H9 (cell line): Measurements from ENCODE around the gene CFAP298. TPM values are rescaled to one million over a fixed set of nuclear protein-coding genes. Genes with fewer than 3 reads are reported as not detected.
A peak's percentile ranks its signal among the peaks of the same experiment; 100 is the strongest.

Source experiments
- DNase-seq: peaks from one replicate; pipeline ENCODE4 v3.0.0-alpha.2; 2017
- H2AFZ ChIP-seq: one replicate; pipeline ENCODE4 v1.6.1; 2013; ENCODE audit warnings: mild to moderate bottlenecking, low read length, control low read depth, moderate library complexity
- H2AK5ac ChIP-seq: 2 replicates; pipeline ENCODE4 v1.6.1; 2013; ENCODE audit warnings: low read length, control low read depth, mixed read lengths; ENCODE audit not compliant: insufficient read length
- H2BK120ac ChIP-seq: one replicate; pipeline ENCODE4 v1.6.1; 2013; ENCODE audit warnings: low read depth, mild to moderate bottlenecking, low read length, control low read depth, inconsistent platforms; ENCODE audit not compliant: poor library complexity, severe bottlenecking
- H2BK12ac ChIP-seq: 2 replicates; pipeline ENCODE4 v1.6.1; 2013; ENCODE audit warnings: low read length, control low read depth, mixed read lengths, low read depth; ENCODE audit not compliant: insufficient read length
- H2BK15ac ChIP-seq: 2 replicates; pipeline ENCODE4 v1.6.1; 2013; ENCODE audit warnings: low read depth, low read length, control low read depth
- H2BK20ac ChIP-seq: one replicate; pipeline ENCODE4 v1.6.1; 2013; ENCODE audit warnings: low read depth, mild to moderate bottlenecking, low read length, control low read depth, inconsistent platforms; ENCODE audit not compliant: poor library complexity, severe bottlenecking
- H2BK5ac ChIP-seq: 2 replicates; pipeline ENCODE4 v1.6.1; 2013; ENCODE audit warnings: low read length, control low read depth, mixed read lengths; ENCODE audit not compliant: insufficient read length
- H3K14ac ChIP-seq: 2 replicates; pipeline ENCODE4 v1.6.1; 2013; ENCODE audit warnings: low read length, control low read depth; ENCODE audit not compliant: insufficient read depth
- H3K18ac ChIP-seq: 2 replicates; pipeline ENCODE4 v1.6.1; 2013; ENCODE audit warnings: low read depth, mild to moderate bottlenecking, mixed read lengths, low read length, control low read depth; ENCODE audit not compliant: insufficient read length
- H3K23ac ChIP-seq: 2 replicates; pipeline ENCODE4 v1.6.1; 2013; ENCODE audit warnings: low read length, control low read depth, mixed read lengths, low read depth; ENCODE audit not compliant: insufficient read length
- H3K23me2 ChIP-seq: 2 replicates; pipeline ENCODE4 v1.6.1; 2013; ENCODE audit warnings: low read depth, mild to moderate bottlenecking, mixed read lengths, low read length, control low read depth; ENCODE audit not compliant: insufficient read length, poor library complexity, severe bottlenecking
- H3K27ac ChIP-seq: 2 replicates; pipeline ENCODE4 v1.5.1; 2013; ENCODE audit warnings: low read length, control low read depth, mixed read lengths, low read depth; ENCODE audit not compliant: insufficient read length
- H3K27me3 ChIP-seq: 2 replicates; pipeline ENCODE4 v1.6.1; 2013; ENCODE audit warnings: low read length, control low read depth, inconsistent platforms; ENCODE audit not compliant: insufficient read depth
- H3K4ac ChIP-seq: 2 replicates; pipeline ENCODE4 v1.6.1; 2013; ENCODE audit warnings: low read depth, mild to moderate bottlenecking, control low read depth, inconsistent platforms, low read length, moderate library complexity
- H3K4me1 ChIP-seq: 2 replicates; pipeline ENCODE4 v1.6.1; 2013; ENCODE audit warnings: low read length, control low read depth, inconsistent platforms; ENCODE audit not compliant: insufficient read depth
- H3K4me2 ChIP-seq: 2 replicates; pipeline ENCODE4 v1.6.1; 2013; ENCODE audit warnings: low read length, control low read depth, mixed read lengths; ENCODE audit not compliant: insufficient read length, insufficient read depth
- H3K56ac ChIP-seq: 2 replicates; pipeline ENCODE4 v1.6.1; 2013; ENCODE audit warnings: low read depth, mild to moderate bottlenecking, mixed read lengths, low read length, control low read depth; ENCODE audit not compliant: insufficient read length
- H3K79me1 ChIP-seq: 2 replicates; pipeline ENCODE4 v1.6.1; 2013; ENCODE audit warnings: low read depth, mild to moderate bottlenecking, moderate library complexity, low read length, control low read depth, inconsistent platforms; ENCODE audit not compliant: insufficient read depth, poor library complexity, severe bottlenecking
- H3K79me2 ChIP-seq: 2 replicates; pipeline ENCODE4 v1.6.1; 2013; ENCODE audit warnings: low read length, control low read depth, inconsistent platforms; ENCODE audit not compliant: insufficient read depth
- H3K9ac ChIP-seq: 2 replicates; pipeline ENCODE4 v1.6.1; 2013; ENCODE audit warnings: low read length, control low read depth, mixed read lengths; ENCODE audit not compliant: insufficient read length; ENCODE audit errors: extremely low read depth
- H3K9me3 ChIP-seq: one replicate; pipeline ENCODE4 v1.6.1; 2013; ENCODE audit warnings: low read depth, low read length, inconsistent platforms; ENCODE audit not compliant: control insufficient read depth
- H3T11ph ChIP-seq: one replicate; pipeline ENCODE4 v1.6.1; 2013; ENCODE audit warnings: mild to moderate bottlenecking, low read length, control low read depth, inconsistent platforms
- H4K20me1 ChIP-seq: one replicate; pipeline ENCODE4 v1.6.1; 2013; ENCODE audit not compliant: control insufficient read depth, insufficient read length, insufficient read depth
- H4K5ac ChIP-seq: 2 replicates; pipeline ENCODE4 v1.6.1; 2013; ENCODE audit warnings: low read depth, mild to moderate bottlenecking, mixed read lengths, low read length, control low read depth; ENCODE audit not compliant: insufficient read length
- H4K8ac ChIP-seq: replicated peaks from 2 replicates; pipeline ENCODE4 v1.6.1; 2013; ENCODE audit warnings: low read length, control low read depth, mixed read lengths, low read depth; ENCODE audit not compliant: insufficient read length
- H4K91ac ChIP-seq: 2 replicates; pipeline ENCODE4 v1.6.1; 2013; ENCODE audit warnings: low read depth, mild to moderate bottlenecking, moderate library complexity, mixed read lengths, low read length, control low read depth; ENCODE audit not compliant: insufficient read length
- H3K27ac Mint-ChIP-seq, 3 experiments: 2 replicates in 2 of 3; 3 replicates in 1 of 3; pipeline ENCODE4 v1.8.0; 2020 to 2021; ENCODE audit warnings: mixed read lengths in 3 of 3, mild to moderate bottlenecking in 1 of 3, moderate library complexity in 1 of 3
- H3K27me3 Mint-ChIP-seq: 2 replicates; pipeline ENCODE4 v1.8.0; 2021; ENCODE audit warnings: low read depth, mild to moderate bottlenecking, moderate library complexity, mixed read lengths
- H3K36me3 Mint-ChIP-seq, 3 experiments: 2 replicates in 2 of 3; 3 replicates in 1 of 3; pipeline ENCODE4 v1.8.0; 2020 to 2021; ENCODE audit warnings: low read depth in 3 of 3, mixed read lengths in 3 of 3; ENCODE audit not compliant: insufficient read depth in 1 of 3
- H3K4me1 Mint-ChIP-seq, 2 experiments: 2 replicates each; pipeline ENCODE4 v1.8.0; 2020; ENCODE audit warnings: mixed read lengths in 2 of 2
- H3K4me3 Mint-ChIP-seq, 2 experiments: 2 replicates in 1 of 2; 3 replicates in 1 of 2; pipeline ENCODE4 v1.8.0; 2020 to 2021; ENCODE audit warnings: mild to moderate bottlenecking in 2 of 2, mixed read lengths in 2 of 2, moderate library complexity in 1 of 2
- H3K9me3 Mint-ChIP-seq, 2 experiments: 2 replicates in 1 of 2; 3 replicates in 1 of 2; pipeline ENCODE4 v1.8.0; 2020; ENCODE audit warnings: mild to moderate bottlenecking in 2 of 2, mixed read lengths in 2 of 2, moderate library complexity in 1 of 2
- WGBS: extraction: QIAGEN DNeasy Blood & Tissue Kit; methylation state at CpG from one replicate; pipeline ENCODE4 v1.1.7; 2013; ENCODE audit warnings: missing lambda C conversion rate, low lambda C conversion rate, mixed read lengths; ENCODE audit not compliant: insufficient read length; ENCODE audit errors: extremely low coverage; 5-methylcytosine and 5-hydroxymethylcytosine counted together
- total RNA-seq: library from RNA; stranded (reverse); gene quantifications from 2 replicates; pipeline ENCODE4 v1.2.1, GENCODE V29; 2021
- TF ChIP-seq, protein P1 (sequence below): fragments of 200-600 bp; sonication (generic); conservative IDR thresholded peaks from 3 replicates; pipeline ENCODE4 v1.8.0; 2021; ENCODE audit warnings: antibody characterized with exemption, mild to moderate bottlenecking

Gene CFAP298
- total RNA-seq, 1 experiment from 2014 or later: 81.8 TPM

GRCh38 chr21:32592929-32593502, 19.2 kb downstream of the CFAP298 start:
- Histone ChIP-seq H4K20me1 (no peaks in the 10 kb centered on the region), H3K4ac (no peak overlapping the region), H4K8ac (no peak overlapping the region), H2AK5ac (no peak overlapping the region), H4K91ac (no peak overlapping the region), H2BK12ac (no peak overlapping the region), H3K14ac (no peak overlapping the region), H2BK5ac (no peak overlapping the region), H3K27me3 (no peaks in the 10 kb centered on the region), H3K79me1 (no peaks in the 10 kb centered on the region), H3K9me3 (no peaks in the 10 kb centered on the region), H3K56ac (no peak overlapping the region), H2BK15ac (no peak overlapping the region), H3K23me2 (no peaks in the 10 kb centered on the region), H4K5ac (no peak overlapping the region), H3K79me2 (no peaks in the 10 kb centered on the region), H2AFZ (no peak overlapping the region), H3K23ac (no peak overlapping the region), H3K9ac (no peak overlapping the region), H3K27ac (no peak overlapping the region), H3K4me2 (no peak overlapping the region), H2BK20ac (no peak overlapping the region), H3K18ac (no peak overlapping the region), H3T11ph (no peak overlapping the region), H3K4me1 (no peaks in the 10 kb centered on the region), H2BK120ac (no peak overlapping the region)
- Mint-ChIP-seq H3K27ac (peak overlapping the region in 1 of 3 experiments; percentile 44; a peak in 1 of 7 replicates), H3K4me3 (no peak overlapping the region; a peak in 1 of 5 replicates), H3K9me3 (no peaks in the 10 kb centered on the region), H3K36me3 (peaks cover 2 to 15% (median 8%) of the 10 kb centered on the region in 3 experiments; a peak in 5 of 7 replicates), H3K4me1 (0 out of 4 replicates have a peak, but pooled peaks cover 0 to 3% of the 10 kb centered on the region in 2 experiments), H3K27me3 (no peaks in the 10 kb centered on the region)
- DNase-seq: no peak
- TF ChIP-seq, protein P1, sequence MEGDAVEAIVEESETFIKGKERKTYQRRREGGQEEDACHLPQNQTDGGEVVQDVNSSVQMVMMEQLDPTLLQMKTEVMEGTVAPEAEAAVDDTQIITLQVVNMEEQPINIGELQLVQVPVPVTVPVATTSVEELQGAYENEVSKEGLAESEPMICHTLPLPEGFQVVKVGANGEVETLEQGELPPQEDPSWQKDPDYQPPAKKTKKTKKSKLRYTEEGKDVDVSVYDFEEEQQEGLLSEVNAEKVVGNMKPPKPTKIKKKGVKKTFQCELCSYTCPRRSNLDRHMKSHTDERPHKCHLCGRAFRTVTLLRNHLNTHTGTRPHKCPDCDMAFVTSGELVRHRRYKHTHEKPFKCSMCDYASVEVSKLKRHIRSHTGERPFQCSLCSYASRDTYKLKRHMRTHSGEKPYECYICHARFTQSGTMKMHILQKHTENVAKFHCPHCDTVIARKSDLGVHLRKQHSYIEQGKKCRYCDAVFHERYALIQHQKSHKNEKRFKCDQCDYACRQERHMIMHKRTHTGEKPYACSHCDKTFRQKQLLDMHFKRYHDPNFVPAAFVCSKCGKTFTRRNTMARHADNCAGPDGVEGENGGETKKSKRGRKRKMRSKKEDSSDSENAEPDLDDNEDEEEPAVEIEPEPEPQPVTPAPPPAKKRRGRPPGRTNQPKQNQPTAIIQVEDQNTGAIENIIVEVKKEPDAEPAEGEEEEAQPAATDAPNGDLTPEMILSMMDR: no peak
- WGBS: no CpG with 5 or more reads among the region's 10 CpGs
